Neural progenitor cell (in vitro differentiated cells): ENCODE measurements around the gene CELSR1. TPM values are rescaled to one million over a fixed set of nuclear protein-coding genes. Genes with fewer than 3 reads are reported as not detected.
A peak's percentile ranks its signal among the peaks of the same experiment; 100 is the strongest.

Source experiments
- DNase-seq: peaks from one replicate; pipeline ENCODE4 v3.0.0-alpha.2; 2016; ENCODE audit warnings: low spot score
- H2AFZ ChIP-seq: fragments of 200-600 bp; sonication (generic); replicated peaks from 2 replicates; pipeline ENCODE4 v1.6.1; 2016; ENCODE audit warnings: antibody characterized with exemption
- H3F3A ChIP-seq: fragments of 200-600 bp; sonication (generic); 2 replicates; pipeline ENCODE4 v1.6.1; 2016; ENCODE audit warnings: antibody characterized with exemption, low read depth
- H3K27ac ChIP-seq: fragments of 200-600 bp; sonication (generic); 2 replicates; pipeline ENCODE4 v1.5.1; 2016; ENCODE audit warnings: mild to moderate bottlenecking
- H3K27me3 ChIP-seq: fragments of 200-600 bp; sonication (generic); 2 replicates; pipeline ENCODE4 v1.6.1; 2016; ENCODE audit warnings: mild to moderate bottlenecking, moderate library complexity
- H3K36me3 ChIP-seq: fragments of 200-600 bp; sonication (generic); 2 replicates; pipeline ENCODE4 v1.5.1; 2016
- H3K4me1 ChIP-seq: fragments of 200-600 bp; sonication (generic); 2 replicates; pipeline ENCODE4 v1.6.1; 2016; ENCODE audit warnings: mixed run types
- H3K4me2 ChIP-seq: fragments of 200-600 bp; sonication (generic); 2 replicates; pipeline ENCODE4 v1.6.1; 2016
- H3K4me3 ChIP-seq: fragments of 200-600 bp; sonication (generic); 2 replicates; pipeline ENCODE4 v1.5.1; 2016
- H3K79me2 ChIP-seq: fragments of 200-600 bp; sonication (generic); 2 replicates; pipeline ENCODE4 v1.6.1; 2016; ENCODE audit warnings: low read depth
- H3K9ac ChIP-seq: fragments of 200-600 bp; sonication (generic); 2 replicates; pipeline ENCODE4 v1.6.1; 2016
- H3K9me3 ChIP-seq: fragments of 200-600 bp; sonication (generic); 2 replicates; pipeline ENCODE4 v1.5.1; 2016; ENCODE audit warnings: low read depth
- H4K20me1 ChIP-seq: fragments of 200-600 bp; sonication (generic); 2 replicates; pipeline ENCODE4 v1.6.1; 2016; ENCODE audit warnings: low read depth
- H3K27ac Mint-ChIP-seq: 3 replicates; pipeline ENCODE4 v1.8.0; 2021; ENCODE audit warnings: mixed read lengths
- H3K27me3 Mint-ChIP-seq: 2 replicates; pipeline ENCODE4 v1.8.0; 2022; ENCODE audit warnings: low read depth, mild to moderate bottlenecking, inconsistent platforms, moderate library complexity, mixed read lengths; ENCODE audit not compliant: insufficient read depth
- H3K36me3 Mint-ChIP-seq: 3 replicates; pipeline ENCODE4 v1.8.0; 2021; ENCODE audit warnings: mixed read lengths
- H3K4me1 Mint-ChIP-seq: 3 replicates; pipeline ENCODE4 v1.8.0; 2021; ENCODE audit warnings: mixed read lengths
- H3K4me3 Mint-ChIP-seq: 3 replicates; pipeline ENCODE4 v1.8.0; 2021; ENCODE audit warnings: mild to moderate bottlenecking, moderate library complexity, mixed read lengths
- H3K9me3 Mint-ChIP-seq: 3 replicates; pipeline ENCODE4 v1.8.0; 2020; ENCODE audit warnings: mixed read lengths
- CTCF ChIP-seq: fragments of 200-600 bp; sonication (generic); IDR thresholded peaks from 2 replicates; pipeline ENCODE4 v1.5.1; 2017; ENCODE audit warnings: antibody characterized with exemption, mild to moderate bottlenecking
- EZH2 ChIP-seq: fragments of 200-600 bp; sonication (generic); IDR thresholded peaks from 2 replicates; pipeline ENCODE4 v1.6.1; 2017; ENCODE audit warnings: antibody characterized with exemption, mild to moderate bottlenecking, moderate library complexity
- EZH2phosphoT487 ChIP-seq: fragments of 200-600 bp; sonication (generic); IDR thresholded peaks from 2 replicates; pipeline ENCODE4 v1.6.1; 2017; ENCODE audit warnings: antibody characterized with exemption
- total RNA-seq: library from RNA; depleted of rRNA; stranded (reverse); fragments of >200 nt; gene quantifications from 2 replicates; pipeline ENCODE4 v1.2.3, GENCODE V29; 2015; ENCODE audit warnings: low replicate concordance

CELSR1 gene
- total RNA-seq, 1 donor from 2014 or later, result 12.3 TPM

GRCh38 chr22:46414704-46415103 lies 122.7 kb downstream of the CELSR1 start:
- H3K27me3 Mint-ChIP-seq, result peaks cover 2% of the 10 kb centered on the region
- no peaks in the 10 kb centered on the region for H3F3A ChIP-seq
- no peak overlapping the region for H3K4me2 ChIP-seq
- H3K4me1 ChIP-seq, result peaks cover 3% of the 10 kb centered on the region
- H3K36me3 ChIP-seq, result no peaks in the 10 kb centered on the region
- H3K79me2 ChIP-seq, result no peaks in the 10 kb centered on the region
- no peak overlapping the region for H2AFZ ChIP-seq
- peaks cover 7% of the 10 kb centered on the region for H3K36me3 Mint-ChIP-seq
- no peak overlapping the region for H3K27ac ChIP-seq
- no peaks in the 10 kb centered on the region for H3K9me3 Mint-ChIP-seq
- peak overlapping the region; percentile 93 for H3K27ac Mint-ChIP-seq
- H3K4me1 Mint-ChIP-seq, result peaks cover 21% of the 10 kb centered on the region
- no peak for DNase-seq
- H3K27me3 ChIP-seq, result no peaks in the 10 kb centered on the region
- TF ChIP-seq EZH2 (no peak), EZH2phosphoT487 (no peak), CTCF (no peak)
- no peak overlapping the region for H3K4me3 Mint-ChIP-seq
- H4K20me1 ChIP-seq, result no peaks in the 10 kb centered on the region
- H3K4me3 ChIP-seq, result no peak overlapping the region
- H3K9me3 ChIP-seq, result no peaks in the 10 kb centered on the region
- H3K9ac ChIP-seq, result no peak overlapping the region

DNA sequence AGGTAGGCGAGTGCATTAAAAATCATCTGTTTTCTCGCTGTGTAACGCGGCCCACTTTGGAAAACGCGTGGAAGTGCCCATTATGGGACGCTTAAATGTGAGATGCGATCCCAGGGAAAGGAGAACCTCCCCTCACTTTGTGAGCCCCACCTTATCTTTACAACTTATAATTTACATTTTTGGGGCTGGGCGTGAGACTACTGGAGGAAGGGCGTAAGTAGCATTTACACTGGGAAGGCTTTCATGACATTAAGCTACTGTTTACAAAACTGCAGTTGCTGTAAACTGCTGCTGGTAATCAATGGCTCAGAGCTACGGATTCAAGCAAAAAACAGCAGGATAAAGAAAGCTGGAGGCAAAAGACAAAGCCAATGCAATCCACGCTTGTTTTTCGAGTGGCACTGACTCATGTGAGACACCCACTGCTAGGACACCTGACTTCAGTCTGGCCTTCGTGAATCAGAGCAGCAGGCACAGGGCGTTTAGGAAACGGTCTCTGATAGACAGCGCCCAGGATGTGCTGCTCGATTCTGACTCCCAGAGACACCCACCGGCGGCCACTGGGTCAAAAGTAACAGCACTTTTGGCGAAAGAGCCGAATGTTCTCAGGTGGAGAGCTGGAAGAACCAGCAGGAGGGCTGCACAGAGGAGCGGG lies 123.6 kb downstream of the CELSR1 start:
- Histone ChIP-seq H3K4me3 (no peak overlapping the region), H3K9ac (no peak overlapping the region), H3K27ac (no peak overlapping the region), H3K36me3 (no peaks in the 10 kb centered on the region), H3K9me3 (no peaks in the 10 kb centered on the region), H2AFZ (no peak overlapping the region), H3K4me1 (peaks cover 3% of the 10 kb centered on the region), H3K4me2 (no peak overlapping the region), H3F3A (no peaks in the 10 kb centered on the region), H3K27me3 (no peaks in the 10 kb centered on the region), H4K20me1 (no peaks in the 10 kb centered on the region), H3K79me2 (no peaks in the 10 kb centered on the region)
- peaks cover 21% of the 10 kb centered on the region for H3K4me1 Mint-ChIP-seq
- no peak overlapping the region for H3K4me3 Mint-ChIP-seq
- H3K27me3 Mint-ChIP-seq, result peaks cover 2% of the 10 kb centered on the region
- TF ChIP-seq CTCF, result no peak
- no peak for TF ChIP-seq EZH2phosphoT487
- TF ChIP-seq EZH2, result no peak
- no peak for DNase-seq
- H3K36me3 Mint-ChIP-seq, result peaks cover 7% of the 10 kb centered on the region
- H3K27ac Mint-ChIP-seq, result peak overlapping the region; percentile 72
- no peaks in the 10 kb centered on the region for H3K9me3 Mint-ChIP-seq

- H3K27me3 Mint-ChIP-seq, result peaks cover 2% of the 10 kb centered on the region
- H3K4me3 ChIP-seq, result no peak overlapping the region
- H3K9ac ChIP-seq, result no peak overlapping the region
- H2AFZ ChIP-seq, result no peak overlapping the region
- no peak overlapping the region for H3K4me3 Mint-ChIP-seq
- H4K20me1 ChIP-seq, result no peaks in the 10 kb centered on the region
- peaks cover 7% of the 10 kb centered on the region for H3K36me3 Mint-ChIP-seq
- no peak overlapping the region for H3K27ac ChIP-seq
- H3K27me3 ChIP-seq, result no peaks in the 10 kb centered on the region
- DNase-seq, result no peak
- H3K27ac Mint-ChIP-seq, result no peak overlapping the region
- peaks cover 8% of the 10 kb centered on the region for H3K4me1 Mint-ChIP-seq
- H3K36me3 ChIP-seq, result no peaks in the 10 kb centered on the region
- H3K4me2 ChIP-seq, result no peak overlapping the region
- no peaks in the 10 kb centered on the region for H3K9me3 Mint-ChIP-seq
- H3K4me1 ChIP-seq, result peaks cover 3% of the 10 kb centered on the region
- H3F3A ChIP-seq, result no peaks in the 10 kb centered on the region
- no peaks in the 10 kb centered on the region for H3K9me3 ChIP-seq
- no peaks in the 10 kb centered on the region for H3K79me2 ChIP-seq
- TF ChIP-seq EZH2phosphoT487, result no peak
- no peak for TF ChIP-seq EZH2
- no peak for TF ChIP-seq CTCF
These were observed 126.1 kb downstream of the CELSR1 start for GRCh38 chr22:46411347-46411746.
